ENCODE results near the gene KRTAP4-7.

DNA sequence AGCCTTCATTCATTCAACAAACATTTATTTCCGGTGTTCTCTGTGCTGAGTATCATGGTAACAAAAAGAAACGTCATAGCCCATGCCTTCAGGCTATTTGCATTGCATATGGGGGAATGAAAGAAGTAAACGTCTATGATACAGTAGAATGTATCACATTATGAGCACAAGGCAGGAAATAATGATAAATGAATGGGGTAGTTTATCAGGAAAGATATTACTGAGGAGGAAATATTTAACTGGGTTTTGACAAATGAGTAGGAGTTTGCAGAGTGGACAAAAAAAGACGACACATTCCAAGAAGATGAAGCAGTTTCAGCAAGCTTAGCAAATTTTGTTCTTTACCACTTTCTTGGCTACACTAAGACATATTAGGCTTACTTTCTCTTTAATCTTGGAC, 1.3 kb upstream of the KRTAP4-7 start:
- TF ChIP-seq CTCF (IDR thresholded peaks at IDR 0.05) = no peak
- TF ChIP-seq POLR2A (IDR thresholded peaks at IDR 0.05) = no peak

Measured in stomach (tissue), 4 donors.